Measurements from ENCODE around the gene ITPR1. TPM values are rescaled to one million over a fixed set of nuclear protein-coding genes. Genes with fewer than 3 reads are reported as not detected.

ITPR1 gene
- total RNA-seq, 1 experiment from 2014 or later, result 11.3 TPM

DNA sequence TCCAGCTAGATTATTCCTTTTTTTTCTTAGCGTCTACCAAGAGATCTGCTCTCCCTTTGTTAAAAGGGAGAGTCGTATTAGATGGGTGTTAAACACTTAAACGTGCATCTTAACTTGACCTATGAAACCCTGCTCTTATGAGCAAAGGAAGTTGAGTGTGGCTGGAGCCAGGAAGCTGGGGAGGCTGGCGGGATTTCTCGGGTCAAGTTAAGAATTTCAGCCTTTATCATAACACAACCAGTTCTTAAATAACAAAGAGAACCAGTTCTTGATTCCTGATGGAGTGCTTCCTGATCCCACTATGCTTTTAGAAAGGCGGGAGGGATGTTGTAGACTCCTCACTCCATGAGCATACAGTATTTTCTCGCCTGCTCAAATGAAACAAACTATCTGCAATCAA is 215.1 kb downstream of the ITPR1 start:
- Histone ChIP-seq H3F3A (ENCODE audit: insufficient read depth, low read depth) (peaks cover 3% of the 10 kb centered on the region; the same call in 1 of the 2 replicates), H4K20me1 (ENCODE audit: insufficient read depth) (no peaks in the 10 kb centered on the region), H3K9me3 (ENCODE audit: insufficient read depth, low read depth) (no peaks in the 10 kb centered on the region), H2AFZ (no peak overlapping the region), H3K9me2 (ENCODE audit: insufficient read depth) (no peaks in the 10 kb centered on the region), H3K27me3 (ENCODE audit: insufficient read depth, low read depth) (no peaks in the 10 kb centered on the region), H3K27ac (no peak overlapping the region), H3K4me3 (no peak overlapping the region), H3K4me2 (no peak overlapping the region), H3K79me2 (ENCODE audit: low read depth) (no peaks in the 10 kb centered on the region), H3K36me3 (ENCODE audit: low read depth) (no peaks in the 10 kb centered on the region), H3K4me1 (replicated peaks; ENCODE audit: insufficient read depth) (peaks cover 13% of the 10 kb centered on the region)
- TF ChIP-seq, protein P1, sequence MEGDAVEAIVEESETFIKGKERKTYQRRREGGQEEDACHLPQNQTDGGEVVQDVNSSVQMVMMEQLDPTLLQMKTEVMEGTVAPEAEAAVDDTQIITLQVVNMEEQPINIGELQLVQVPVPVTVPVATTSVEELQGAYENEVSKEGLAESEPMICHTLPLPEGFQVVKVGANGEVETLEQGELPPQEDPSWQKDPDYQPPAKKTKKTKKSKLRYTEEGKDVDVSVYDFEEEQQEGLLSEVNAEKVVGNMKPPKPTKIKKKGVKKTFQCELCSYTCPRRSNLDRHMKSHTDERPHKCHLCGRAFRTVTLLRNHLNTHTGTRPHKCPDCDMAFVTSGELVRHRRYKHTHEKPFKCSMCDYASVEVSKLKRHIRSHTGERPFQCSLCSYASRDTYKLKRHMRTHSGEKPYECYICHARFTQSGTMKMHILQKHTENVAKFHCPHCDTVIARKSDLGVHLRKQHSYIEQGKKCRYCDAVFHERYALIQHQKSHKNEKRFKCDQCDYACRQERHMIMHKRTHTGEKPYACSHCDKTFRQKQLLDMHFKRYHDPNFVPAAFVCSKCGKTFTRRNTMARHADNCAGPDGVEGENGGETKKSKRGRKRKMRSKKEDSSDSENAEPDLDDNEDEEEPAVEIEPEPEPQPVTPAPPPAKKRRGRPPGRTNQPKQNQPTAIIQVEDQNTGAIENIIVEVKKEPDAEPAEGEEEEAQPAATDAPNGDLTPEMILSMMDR (conservative IDR thresholded peaks at IDR 0.05), result no peak
- TF ChIP-seq EZH2 (IDR thresholded peaks at IDR 0.05; ENCODE audit: low read depth), result no peak
- intact Hi-C loops (cut with micrococcal nuclease; ENCODE audit: unreplicated experiment), result no loop called here
- CTCF ChIA-PET, result no interaction called here
- POLR2A ChIA-PET (ENCODE audit: unreplicated experiment), result no interaction called here
- BruUV-seq (replicated peaks), result no TSS peak
- no peak for DNase-seq

DNA sequence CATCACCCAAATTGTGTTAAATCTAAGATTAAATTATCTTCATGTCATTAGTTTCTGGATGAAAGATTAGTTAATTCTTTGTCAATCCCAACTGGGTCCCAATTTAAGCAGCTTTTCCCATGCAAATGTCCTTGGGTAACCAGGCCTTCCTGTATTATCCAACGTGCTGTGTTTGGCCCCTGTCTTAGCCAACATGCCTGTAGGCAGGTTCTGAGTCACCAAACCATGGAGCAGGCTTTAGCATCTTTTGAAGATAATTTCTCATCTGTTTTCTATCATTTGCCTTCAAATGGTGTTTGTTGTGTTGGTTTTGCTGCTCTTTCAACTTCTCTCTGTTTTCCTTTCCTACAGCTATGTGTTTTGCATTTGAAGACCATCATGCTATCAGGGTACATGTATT is 216.2 kb downstream of the ITPR1 start:
- Histone ChIP-seq H3K9me2 (ENCODE audit: insufficient read depth) (no peaks in the 10 kb centered on the region), H3K79me2 (ENCODE audit: low read depth) (no peaks in the 10 kb centered on the region), H3F3A (ENCODE audit: insufficient read depth, low read depth) (peaks cover 3% of the 10 kb centered on the region; the same call in 1 of the 2 replicates), H3K27ac (no peak overlapping the region), H2AFZ (no peak overlapping the region), H4K20me1 (ENCODE audit: insufficient read depth) (no peaks in the 10 kb centered on the region), H3K36me3 (ENCODE audit: low read depth) (no peaks in the 10 kb centered on the region), H3K9me3 (ENCODE audit: insufficient read depth, low read depth) (no peaks in the 10 kb centered on the region), H3K4me1 (replicated peaks; ENCODE audit: insufficient read depth) (peaks cover 13% of the 10 kb centered on the region), H3K4me3 (no peak overlapping the region), H3K4me2 (no peak overlapping the region), H3K27me3 (ENCODE audit: insufficient read depth, low read depth) (no peaks in the 10 kb centered on the region)
- ChIA-PET POLR2A (ENCODE audit: unreplicated experiment) (no interaction called here), CTCF (no interaction called here)
- no peak for DNase-seq
- no peak for TF ChIP-seq EZH2 (IDR thresholded peaks at IDR 0.05; ENCODE audit: low read depth)
- TF ChIP-seq, protein P1 (conservative IDR thresholded peaks at IDR 0.05), result no peak
- no TSS peak for BruUV-seq (replicated peaks)
- intact Hi-C loops (cut with micrococcal nuclease; ENCODE audit: unreplicated experiment), result no loop called here

DNA sequence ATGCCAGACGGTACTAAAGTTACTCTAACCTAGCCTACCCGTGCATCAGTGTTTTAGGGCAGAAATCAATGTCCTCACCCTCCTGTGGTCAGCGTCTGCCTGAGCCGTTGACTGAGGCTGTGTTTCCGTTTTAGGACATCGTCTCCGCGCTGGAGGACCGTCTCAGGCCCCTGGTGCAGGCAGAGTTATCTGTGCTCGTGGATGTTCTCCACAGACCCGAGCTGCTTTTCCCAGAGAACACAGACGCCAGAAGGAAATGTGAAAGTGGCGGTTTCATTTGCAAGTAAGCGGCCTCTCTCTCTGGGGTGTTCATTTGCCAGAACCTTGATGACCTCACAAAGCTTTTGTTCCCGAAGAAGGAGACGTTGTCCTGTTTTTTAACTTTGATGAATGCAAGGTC is 217.0 kb downstream of the ITPR1 start:
- ChIA-PET POLR2A (ENCODE audit: unreplicated experiment) (no interaction called here), CTCF (no interaction called here)
- Histone ChIP-seq H3K27me3 (ENCODE audit: insufficient read depth, low read depth) (no peaks in the 10 kb centered on the region), H3K4me1 (replicated peaks; ENCODE audit: insufficient read depth) (peaks cover 13% of the 10 kb centered on the region), H3K4me3 (no peak overlapping the region), H3K9me3 (ENCODE audit: insufficient read depth, low read depth) (no peaks in the 10 kb centered on the region), H3K36me3 (ENCODE audit: low read depth) (no peaks in the 10 kb centered on the region), H3K4me2 (no peak overlapping the region), H3F3A (ENCODE audit: insufficient read depth, low read depth) (peaks cover 3% of the 10 kb centered on the region; the same call in 1 of the 2 replicates), H3K79me2 (ENCODE audit: low read depth) (no peaks in the 10 kb centered on the region), H4K20me1 (ENCODE audit: insufficient read depth) (no peaks in the 10 kb centered on the region), H3K27ac (no peak overlapping the region), H2AFZ (no peak overlapping the region), H3K9me2 (ENCODE audit: insufficient read depth) (no peaks in the 10 kb centered on the region)
- TF ChIP-seq EZH2 (IDR thresholded peaks at IDR 0.05; ENCODE audit: low read depth), result no peak
- TF ChIP-seq, protein P1 (conservative IDR thresholded peaks at IDR 0.05), result no peak
- no peak for DNase-seq
- BruUV-seq (replicated peaks), result no TSS peak
- intact Hi-C loops (cut with micrococcal nuclease; ENCODE audit: unreplicated experiment), result loop anchor here (5.0 kb wide), 1 partner anchor 487 kb away; no protein-coding TSS in a partner anchor

Measured in PC-9 (cell line).